B cell (primary cell): ENCODE results near the gene ADIPOR1.

Experiments
- EZH2 ChIP-seq: IDR thresholded peaks from 2 replicates; pipeline ENCODE4 v1.6.1; 2012; ENCODE audit warnings: borderline replicate concordance, low read depth, mild to moderate bottlenecking, moderate library complexity, low read length; ENCODE audit not compliant: insufficient read depth, poor library complexity, severe bottlenecking
- TF ChIP-seq, protein P1 (sequence below): fragments of 200-600 bp; IDR thresholded peaks from one replicate; pipeline ENCODE4 v1.8.0; 2022; ENCODE audit warnings: antibody characterized with exemption, mild to moderate bottlenecking

DNA sequence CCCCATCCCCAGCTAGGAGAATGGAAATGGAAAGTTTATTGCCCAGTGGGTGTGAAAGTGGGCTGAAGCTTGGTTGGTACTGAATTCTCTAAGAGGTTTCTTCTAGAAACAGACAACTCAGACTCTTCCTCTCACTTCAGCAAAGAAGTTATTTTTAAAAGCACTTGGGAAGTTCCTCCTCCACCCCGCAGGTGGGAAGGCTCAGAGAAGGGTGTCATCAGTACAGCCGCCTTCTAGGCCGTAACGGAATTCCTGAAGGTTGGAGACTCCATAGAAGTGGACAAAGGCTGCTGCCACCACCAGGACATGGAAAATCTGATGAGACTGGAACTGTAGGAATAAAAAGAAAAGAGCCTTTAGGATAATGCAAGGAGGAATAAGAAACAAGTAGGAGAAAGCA, 16.7 kb downstream of the ADIPOR1 start:
- TF ChIP-seq, protein P1, sequence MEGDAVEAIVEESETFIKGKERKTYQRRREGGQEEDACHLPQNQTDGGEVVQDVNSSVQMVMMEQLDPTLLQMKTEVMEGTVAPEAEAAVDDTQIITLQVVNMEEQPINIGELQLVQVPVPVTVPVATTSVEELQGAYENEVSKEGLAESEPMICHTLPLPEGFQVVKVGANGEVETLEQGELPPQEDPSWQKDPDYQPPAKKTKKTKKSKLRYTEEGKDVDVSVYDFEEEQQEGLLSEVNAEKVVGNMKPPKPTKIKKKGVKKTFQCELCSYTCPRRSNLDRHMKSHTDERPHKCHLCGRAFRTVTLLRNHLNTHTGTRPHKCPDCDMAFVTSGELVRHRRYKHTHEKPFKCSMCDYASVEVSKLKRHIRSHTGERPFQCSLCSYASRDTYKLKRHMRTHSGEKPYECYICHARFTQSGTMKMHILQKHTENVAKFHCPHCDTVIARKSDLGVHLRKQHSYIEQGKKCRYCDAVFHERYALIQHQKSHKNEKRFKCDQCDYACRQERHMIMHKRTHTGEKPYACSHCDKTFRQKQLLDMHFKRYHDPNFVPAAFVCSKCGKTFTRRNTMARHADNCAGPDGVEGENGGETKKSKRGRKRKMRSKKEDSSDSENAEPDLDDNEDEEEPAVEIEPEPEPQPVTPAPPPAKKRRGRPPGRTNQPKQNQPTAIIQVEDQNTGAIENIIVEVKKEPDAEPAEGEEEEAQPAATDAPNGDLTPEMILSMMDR: no peak
- no peak for TF ChIP-seq EZH2
